ENCODE results near the gene WHRN. TPM values are rescaled to one million over a fixed set of nuclear protein-coding genes. Genes with fewer than 3 reads are reported as not detected.

WHRN gene
- total and polyA plus RNA-seq, 2 donors from 2014 or later = 4.4 to 14.8 TPM

GRCh38 chr9:114370968-114371320 lies 134.3 kb downstream of the WHRN start:
- peaks cover 0 to 8% (median 0%) of the 10 kb centered on the region in 3 donors for H3K4me1 ChIP-seq (ENCODE audit: control insufficient read depth in 2 of 3, insufficient read depth in 2 of 3, low read depth in 1 of 3, low read length in 3 of 3)
- H3K36me3 ChIP-seq (ENCODE audit: control insufficient read depth in 2 of 3, insufficient read depth in 3 of 3, low read length in 3 of 3) = peaks cover 0 to 13% (median 0%) of the 10 kb centered on the region in 3 donors
- H3K27ac ChIP-seq (ENCODE audit: low read depth in 2 of 2, low read length in 2 of 2) = no peak overlapping the region
- TF ChIP-seq CTCF (IDR thresholded peaks at IDR 0.05; ENCODE audit: borderline replicate concordance, extremely low read depth, insufficient read depth) = no peak
- FAIRE-seq (no peak), DNase-seq (peak in 1 of 5 donors; percentile 76)
- H3K9ac ChIP-seq (ENCODE audit: low read length in 3 of 3) = no peak overlapping the region
- no peaks in the 10 kb centered on the region for H3K9me3 ChIP-seq (ENCODE audit: control insufficient read depth in 2 of 3, insufficient read depth in 1 of 3, low read length in 3 of 3)
- no peaks in the 10 kb centered on the region for H3K27me3 ChIP-seq (ENCODE audit: control insufficient read depth, insufficient read depth, low read length)
- intact Hi-C loops (cut with DNase I) = no loop called here
- no peak overlapping the region for H3K4me3 ChIP-seq (ENCODE audit: low read length in 3 of 3)

GRCh38 chr9:114370251-114370967 lies 134.9 kb downstream of the WHRN start:
- no peak overlapping the region for H3K9ac ChIP-seq (ENCODE audit: low read length in 3 of 3)
- no peak overlapping the region for H3K4me3 ChIP-seq (ENCODE audit: low read length in 3 of 3)
- intact Hi-C loops (cut with DNase I) = no loop called here
- DNase-seq = peak in 1 of 5 donors; percentile 55
- no peak overlapping the region for H3K27ac ChIP-seq (ENCODE audit: low read depth in 2 of 2, low read length in 2 of 2)
- peaks cover 0 to 13% (median 0%) of the 10 kb centered on the region in 3 donors for H3K36me3 ChIP-seq (ENCODE audit: control insufficient read depth in 2 of 3, insufficient read depth in 3 of 3, low read length in 3 of 3)
- FAIRE-seq = no peak
- no peaks in the 10 kb centered on the region for H3K9me3 ChIP-seq (ENCODE audit: control insufficient read depth in 2 of 3, insufficient read depth in 1 of 3, low read length in 3 of 3)
- no peaks in the 10 kb centered on the region for H3K27me3 ChIP-seq (ENCODE audit: control insufficient read depth, insufficient read depth, low read length)
- TF ChIP-seq CTCF (IDR thresholded peaks at IDR 0.05; ENCODE audit: borderline replicate concordance, extremely low read depth, insufficient read depth) = no peak
- peaks cover 0 to 8% (median 0%) of the 10 kb centered on the region in 3 donors for H3K4me1 ChIP-seq (ENCODE audit: control insufficient read depth in 2 of 3, insufficient read depth in 2 of 3, low read depth in 1 of 3, low read length in 3 of 3)

- H3K36me3 ChIP-seq (ENCODE audit: control insufficient read depth in 2 of 3, insufficient read depth in 3 of 3, low read length in 3 of 3) = peaks cover 0 to 13% (median 2%) of the 10 kb centered on the region in 3 donors
- FAIRE-seq (no peak), DNase-seq (peak in 1 of 5 donors; percentile 6)
- H3K4me3 ChIP-seq (ENCODE audit: low read length in 3 of 3) = no peak overlapping the region
- H3K27me3 ChIP-seq (ENCODE audit: control insufficient read depth, insufficient read depth, low read length) = no peaks in the 10 kb centered on the region
- no peak overlapping the region for H3K9ac ChIP-seq (ENCODE audit: low read length in 3 of 3)
- peaks cover 0 to 8% (median 0%) of the 10 kb centered on the region in 3 donors for H3K4me1 ChIP-seq (ENCODE audit: control insufficient read depth in 2 of 3, insufficient read depth in 2 of 3, low read depth in 1 of 3, low read length in 3 of 3)
- no peak overlapping the region for H3K27ac ChIP-seq (ENCODE audit: low read depth in 2 of 2, low read length in 2 of 2)
- TF ChIP-seq CTCF (IDR thresholded peaks at IDR 0.05; ENCODE audit: borderline replicate concordance, extremely low read depth, insufficient read depth) = no peak
- intact Hi-C loops (cut with DNase I) = no loop called here
- no peaks in the 10 kb centered on the region for H3K9me3 ChIP-seq (ENCODE audit: control insufficient read depth in 2 of 3, insufficient read depth in 1 of 3, low read length in 3 of 3)
Measured at GRCh38 chr9:114369216-114370130, 135.8 kb downstream of the WHRN start.

Data from kidney (tissue), 14 donors.